ENCODE results near the gene LMAN1.

LMAN1 gene

DNA sequence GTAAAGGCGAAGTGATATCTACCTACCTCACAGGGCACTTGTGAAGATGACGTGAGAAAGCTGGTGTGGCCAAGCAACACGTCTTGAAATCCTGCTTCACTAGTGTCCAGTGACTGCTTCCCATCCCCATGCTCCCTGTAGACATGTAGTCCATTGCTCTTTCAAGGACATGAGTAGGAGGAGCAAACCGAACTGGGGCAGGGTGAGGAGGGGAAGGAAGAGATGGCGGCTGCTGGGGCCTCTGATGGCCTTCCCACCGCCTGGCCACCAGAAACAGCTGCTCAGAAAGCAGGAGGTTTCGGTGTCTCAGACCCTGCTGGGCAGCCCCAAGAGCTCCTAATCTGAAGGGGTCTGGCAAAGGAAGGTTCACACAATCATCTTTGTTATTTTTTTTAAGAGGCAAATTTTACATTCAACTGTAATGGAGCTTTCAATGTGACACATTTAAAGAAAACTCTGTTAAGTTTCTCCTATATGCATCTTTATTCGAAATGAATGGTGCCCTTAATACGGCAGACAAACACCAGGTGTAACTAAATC, 55.3 kb downstream of the LMAN1 start:
- H3K4me3 Mint-ChIP-seq: no peak overlapping the region
- no peaks in the 10 kb centered on the region for H3K4me1 Mint-ChIP-seq
- no peak overlapping the region for H3K27ac Mint-ChIP-seq
- DNase-seq (ENCODE audit: low spot score in 2 of 2) (no peak), ATAC-seq (ENCODE audit: low read depth) (no peak)
- H3K36me3 Mint-ChIP-seq: no peaks in the 10 kb centered on the region
- peaks cover 16% of the 10 kb centered on the region for H3K27me3 Mint-ChIP-seq
- H3K9me3 Mint-ChIP-seq: no peaks in the 10 kb centered on the region

- Mint-ChIP-seq H3K9me3 (no peaks in the 10 kb centered on the region), H3K36me3 (no peaks in the 10 kb centered on the region), H3K27me3 (peaks cover 16% of the 10 kb centered on the region), H3K4me3 (no peak overlapping the region), H3K4me1 (no peaks in the 10 kb centered on the region), H3K27ac (no peak overlapping the region)
- no peak for DNase-seq (ENCODE audit: low spot score in 2 of 2)
- no peak for ATAC-seq (ENCODE audit: low read depth)
Observed at GRCh38 chr18:59303006-59303405, 56.1 kb downstream of the LMAN1 start.

- Mint-ChIP-seq H3K9me3 (no peaks in the 10 kb centered on the region), H3K27ac (no peak overlapping the region), H3K27me3 (peaks cover 16% of the 10 kb centered on the region), H3K4me1 (no peaks in the 10 kb centered on the region), H3K36me3 (no peaks in the 10 kb centered on the region), H3K4me3 (no peak overlapping the region)
- DNase-seq (ENCODE audit: low spot score in 2 of 2) (no peak), ATAC-seq (ENCODE audit: low read depth) (no peak)
Observed at GRCh38 chr18:59301929-59302328, 57.1 kb downstream of the LMAN1 start.

DNA sequence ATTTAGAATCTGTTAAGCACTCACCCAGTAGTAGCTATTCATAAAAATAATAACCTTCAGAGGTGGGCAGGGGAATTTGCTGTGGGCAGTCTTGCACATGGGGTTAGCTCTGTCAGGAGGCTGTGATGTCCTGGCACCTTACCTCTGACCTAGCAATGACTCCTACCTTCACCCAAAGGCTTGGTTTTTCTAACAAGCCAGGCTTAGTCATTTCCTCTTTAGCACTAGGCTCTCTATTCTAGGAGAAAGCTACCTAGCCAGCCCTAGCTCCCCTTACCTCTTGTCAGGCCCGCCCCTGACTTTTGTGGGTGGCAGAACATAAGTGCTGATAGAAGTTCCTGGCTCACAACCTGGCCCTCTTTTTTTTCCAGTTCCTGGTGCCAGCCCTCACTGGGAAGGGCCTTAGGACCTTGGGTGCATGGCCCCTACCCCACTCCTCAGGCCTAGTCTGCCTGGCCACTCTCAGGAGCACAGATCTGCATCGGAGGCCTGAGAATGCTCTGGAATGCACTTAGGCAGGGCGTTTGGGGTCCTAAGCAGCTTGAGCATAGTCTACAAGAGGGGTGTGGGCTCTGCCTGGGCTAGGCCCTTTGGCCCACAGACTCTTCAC, 58.3 kb downstream of the LMAN1 start:
- no peaks in the 10 kb centered on the region for H3K4me1 Mint-ChIP-seq
- H3K4me3 Mint-ChIP-seq: no peak overlapping the region
- H3K27ac Mint-ChIP-seq: no peak overlapping the region
- H3K36me3 Mint-ChIP-seq: no peaks in the 10 kb centered on the region
- ATAC-seq (ENCODE audit: low read depth) (no peak), DNase-seq (ENCODE audit: low spot score in 2 of 2) (no peak)
- peaks cover 11% of the 10 kb centered on the region for H3K27me3 Mint-ChIP-seq
- no peaks in the 10 kb centered on the region for H3K9me3 Mint-ChIP-seq

GRCh38 chr18:59298871-59299270, 60.2 kb downstream of the LMAN1 start:
- no peak overlapping the region for H3K4me3 Mint-ChIP-seq
- ATAC-seq (ENCODE audit: low read depth): no peak
- peaks cover 11% of the 10 kb centered on the region for H3K27me3 Mint-ChIP-seq
- H3K36me3 Mint-ChIP-seq: no peaks in the 10 kb centered on the region
- no peak for DNase-seq (ENCODE audit: low spot score in 2 of 2)
- H3K27ac Mint-ChIP-seq: no peak overlapping the region
- H3K4me1 Mint-ChIP-seq: no peaks in the 10 kb centered on the region
- H3K9me3 Mint-ChIP-seq: no peaks in the 10 kb centered on the region

DNA sequence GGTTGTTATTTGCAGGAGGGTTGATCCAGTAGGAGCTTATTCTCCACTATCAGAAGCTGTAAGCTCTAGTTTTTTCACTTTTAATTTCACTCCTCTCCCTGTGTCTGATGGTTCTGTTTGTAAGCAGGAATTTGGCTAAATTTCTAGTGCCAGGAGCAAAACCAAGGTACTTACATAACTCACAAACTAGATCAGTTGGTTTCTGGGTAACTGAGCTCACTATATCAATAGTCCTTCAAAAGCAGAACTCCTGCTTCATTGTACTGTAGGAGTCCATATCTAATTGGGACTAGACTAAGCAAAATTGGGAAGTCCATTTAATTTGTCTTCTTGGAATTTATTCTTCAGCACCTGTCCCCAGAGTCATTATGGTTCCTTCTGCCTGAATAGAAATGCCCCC, 65.7 kb downstream of the LMAN1 start:
- Mint-ChIP-seq H3K27ac (no peak overlapping the region), H3K36me3 (no peaks in the 10 kb centered on the region), H3K9me3 (peaks cover 1% of the 10 kb centered on the region), H3K4me1 (no peaks in the 10 kb centered on the region), H3K27me3 (peaks cover 14% of the 10 kb centered on the region), H3K4me3 (no peak overlapping the region)
- DNase-seq (ENCODE audit: low spot score in 2 of 2) (no peak), ATAC-seq (ENCODE audit: low read depth) (no peak)

- ATAC-seq (ENCODE audit: low read depth) (no peak), DNase-seq (ENCODE audit: low spot score in 2 of 2) (no peak)
- Mint-ChIP-seq H3K27ac (no peak overlapping the region), H3K27me3 (peaks cover 21% of the 10 kb centered on the region), H3K36me3 (no peaks in the 10 kb centered on the region), H3K4me1 (no peaks in the 10 kb centered on the region), H3K9me3 (peaks cover 1% of the 10 kb centered on the region), H3K4me3 (no peak overlapping the region)
Observed at GRCh38 chr18:59286341-59286740, 72.7 kb downstream of the LMAN1 start.

DNA sequence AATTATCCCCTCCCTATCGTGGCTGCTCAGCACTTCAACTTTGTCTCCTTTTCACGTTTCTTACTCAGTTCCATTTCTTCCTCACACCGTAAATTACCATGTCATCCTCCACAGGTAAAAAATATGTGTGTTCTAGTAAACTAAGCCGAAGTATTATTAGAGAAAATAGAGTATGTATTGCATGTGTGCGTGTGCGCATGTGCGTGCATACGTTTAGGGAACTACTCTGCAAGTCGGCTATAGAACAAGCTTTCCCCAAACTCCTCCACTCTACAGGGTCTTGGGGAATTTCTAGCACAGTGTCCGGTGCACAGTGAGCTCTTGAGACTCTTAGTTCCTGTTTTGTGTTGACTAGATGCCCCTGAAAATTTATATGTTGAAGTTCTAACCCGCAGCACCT, 76.7 kb downstream of the LMAN1 start:
- no peaks in the 10 kb centered on the region for H3K9me3 Mint-ChIP-seq
- no peak overlapping the region for H3K4me3 Mint-ChIP-seq
- H3K27me3 Mint-ChIP-seq: peaks cover 21% of the 10 kb centered on the region
- H3K4me1 Mint-ChIP-seq: no peaks in the 10 kb centered on the region
- DNase-seq (ENCODE audit: low spot score in 2 of 2) (no peak), ATAC-seq (ENCODE audit: low read depth) (no peak)
- no peaks in the 10 kb centered on the region for H3K36me3 Mint-ChIP-seq
- H3K27ac Mint-ChIP-seq: no peak overlapping the region

- no peak for ATAC-seq (ENCODE audit: low read depth)
- Mint-ChIP-seq H3K36me3 (no peaks in the 10 kb centered on the region), H3K4me1 (no peaks in the 10 kb centered on the region), H3K27ac (no peak overlapping the region), H3K27me3 (peaks cover 20% of the 10 kb centered on the region), H3K9me3 (no peaks in the 10 kb centered on the region), H3K4me3 (no peak overlapping the region)
- no peak for DNase-seq (ENCODE audit: low spot score in 2 of 2)
Observed at GRCh38 chr18:59279722-59280121, 79.3 kb downstream of the LMAN1 start.

GRCh38 chr18:59279193-59279592, 79.9 kb downstream of the LMAN1 start:
- Mint-ChIP-seq H3K27ac (no peak overlapping the region), H3K27me3 (peaks cover 21% of the 10 kb centered on the region), H3K4me1 (no peaks in the 10 kb centered on the region), H3K36me3 (no peaks in the 10 kb centered on the region), H3K9me3 (no peaks in the 10 kb centered on the region), H3K4me3 (no peak overlapping the region)
- DNase-seq (ENCODE audit: low spot score in 2 of 2): no peak
- ATAC-seq (ENCODE audit: low read depth): no peak

DNA sequence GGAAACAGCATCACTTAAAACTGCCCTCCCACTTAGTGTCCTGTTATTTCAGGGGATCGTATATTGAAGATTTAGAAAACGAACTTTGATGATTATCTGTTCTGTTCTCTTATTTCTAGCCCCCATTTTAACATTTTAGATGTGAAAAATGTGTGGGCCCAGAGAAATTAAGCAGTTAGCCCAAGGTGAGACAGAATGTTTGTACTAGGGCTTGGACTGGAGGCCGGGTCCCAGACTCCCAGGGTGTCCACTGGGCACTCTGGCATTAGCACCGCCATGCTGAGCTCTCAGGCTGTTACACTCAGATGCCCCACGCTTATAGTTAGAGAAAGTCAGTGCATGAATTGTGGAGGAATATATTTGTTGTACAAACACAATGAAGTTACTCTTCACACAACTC, 80.3 kb downstream of the LMAN1 start:
- Mint-ChIP-seq H3K4me1 (no peaks in the 10 kb centered on the region), H3K27me3 (peaks cover 23% of the 10 kb centered on the region), H3K9me3 (no peaks in the 10 kb centered on the region), H3K36me3 (no peaks in the 10 kb centered on the region), H3K27ac (no peak overlapping the region), H3K4me3 (no peak overlapping the region)
- DNase-seq (ENCODE audit: low spot score in 2 of 2): no peak
- ATAC-seq (ENCODE audit: low read depth): no peak
